IPS-NIHi7 (cell line): ENCODE measurements around the gene NFATC1.

ENCODE experiments used
- DNase-seq: peaks from one replicate; pipeline ENCODE4 v3.0.0; 2012; ENCODE audit warnings: mixed read lengths; ENCODE audit errors: extremely low spot score

The NFATC1 gene

DNA sequence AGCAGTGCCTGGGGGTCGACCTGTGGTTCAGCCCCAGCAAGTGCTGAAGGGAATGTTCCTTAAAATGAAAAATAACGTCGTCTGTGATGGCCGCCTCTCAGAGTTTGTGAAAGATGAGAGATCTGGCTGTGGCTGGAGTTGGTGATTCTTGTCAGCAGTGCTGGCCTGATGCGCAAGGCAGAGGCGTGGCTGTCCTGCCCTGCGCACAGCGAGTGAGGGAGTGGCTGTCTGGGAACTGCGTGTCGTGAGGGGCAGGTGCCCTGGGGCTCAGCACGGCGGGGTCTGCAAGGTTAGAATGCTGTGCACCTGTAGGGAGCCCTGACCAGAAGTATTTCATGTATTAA lies 8.8 kb downstream of the NFATC1 start:
- no peak for DNase-seq

DNA sequence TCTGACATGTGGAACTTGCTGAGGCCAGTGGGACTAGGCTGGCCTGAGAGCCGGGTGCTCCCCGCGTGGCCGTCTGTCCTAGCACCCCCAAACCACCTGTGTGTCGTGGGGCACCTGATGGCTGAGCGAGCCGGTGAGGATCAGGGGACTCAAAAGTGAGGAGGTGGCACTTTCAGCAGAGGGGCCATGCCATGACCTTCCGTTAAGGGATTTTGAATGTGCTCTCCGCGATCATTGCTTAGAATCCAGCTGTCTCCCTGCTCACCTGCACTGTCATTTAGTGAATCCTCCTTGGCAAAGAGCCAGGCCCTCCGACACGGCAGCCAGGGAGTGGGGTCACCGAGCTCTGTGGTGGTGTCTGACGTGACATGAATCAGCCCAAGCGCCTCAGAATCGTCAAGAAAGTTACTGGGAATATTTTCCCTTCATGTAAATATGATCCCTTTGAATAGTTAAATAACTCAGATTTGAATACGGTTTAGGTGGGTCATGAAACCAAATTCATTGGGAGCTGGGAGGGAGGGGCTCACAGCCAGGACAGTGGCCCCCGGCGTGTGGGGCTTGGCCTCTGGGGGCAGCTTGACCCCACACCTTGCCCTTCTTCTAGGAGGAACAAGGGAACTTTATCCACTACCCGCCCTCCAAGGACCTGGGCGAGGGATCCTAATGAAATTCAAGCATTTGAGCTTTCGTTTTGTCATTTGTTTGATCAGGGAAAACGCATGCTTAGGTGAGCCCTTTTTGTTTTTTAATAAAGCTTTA lies 9.5 kb downstream of the NFATC1 start:
- DNase-seq: no peak

DNA sequence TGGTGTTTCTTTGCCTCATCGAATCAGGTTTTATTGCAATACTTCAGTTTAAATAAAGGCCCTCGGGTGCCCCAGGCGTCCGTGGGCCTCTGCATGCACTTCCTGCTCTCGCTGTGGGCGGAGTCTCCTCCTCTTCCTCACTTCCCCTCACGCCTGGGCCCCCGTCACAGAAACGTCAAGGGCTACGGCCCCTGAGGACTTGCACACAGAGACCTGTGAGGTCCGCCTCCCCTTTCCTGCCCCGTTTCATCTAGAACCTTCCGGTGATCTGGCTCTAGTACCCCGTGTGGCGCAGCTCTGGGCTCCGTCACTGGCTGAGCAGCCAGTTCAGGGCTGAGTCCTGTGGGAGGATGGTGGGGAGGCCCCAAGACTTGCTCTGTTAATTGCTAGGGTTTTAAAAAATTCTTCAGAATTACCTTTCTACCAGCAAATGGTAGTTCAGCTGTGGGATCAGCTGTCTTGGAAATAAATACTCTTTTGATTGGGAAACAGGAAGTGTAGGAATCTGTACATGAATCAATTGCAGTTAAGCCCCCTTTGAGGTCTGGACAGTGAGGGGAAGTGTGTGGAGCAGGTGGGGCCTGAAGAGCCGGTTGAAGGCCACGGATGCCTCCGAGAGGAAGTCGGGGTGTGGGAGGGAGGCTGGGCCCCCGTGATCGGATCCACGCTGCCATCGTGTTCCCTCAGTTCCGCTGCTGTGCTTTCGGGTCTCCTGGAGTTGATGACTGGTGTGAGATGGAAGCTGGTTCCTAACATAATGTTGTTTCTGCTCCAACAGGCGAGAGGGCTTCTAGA lies 10.2 kb downstream of the NFATC1 start:
- no peak for DNase-seq

DNA sequence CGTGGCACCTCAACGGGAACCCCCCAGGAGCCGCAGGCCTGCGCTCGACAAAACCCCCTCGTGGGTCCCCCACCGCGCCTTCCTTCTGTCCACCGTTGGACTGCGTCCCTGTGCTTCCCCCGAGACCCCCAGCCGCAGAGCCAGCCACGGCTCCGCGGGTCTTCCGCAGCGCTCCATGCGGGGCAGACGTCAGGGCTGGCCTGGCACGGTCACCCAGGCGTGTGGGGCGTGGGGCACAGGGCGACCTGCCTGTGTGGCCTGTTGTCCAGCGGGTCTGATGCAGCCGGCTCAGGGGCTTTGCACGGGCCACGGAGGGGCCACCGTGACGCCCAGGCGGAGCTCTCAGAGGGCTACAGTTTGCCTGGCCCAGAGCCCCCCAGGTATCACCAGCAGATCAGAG lies 11.0 kb downstream of the NFATC1 start:
- DNase-seq: no peak

DNA sequence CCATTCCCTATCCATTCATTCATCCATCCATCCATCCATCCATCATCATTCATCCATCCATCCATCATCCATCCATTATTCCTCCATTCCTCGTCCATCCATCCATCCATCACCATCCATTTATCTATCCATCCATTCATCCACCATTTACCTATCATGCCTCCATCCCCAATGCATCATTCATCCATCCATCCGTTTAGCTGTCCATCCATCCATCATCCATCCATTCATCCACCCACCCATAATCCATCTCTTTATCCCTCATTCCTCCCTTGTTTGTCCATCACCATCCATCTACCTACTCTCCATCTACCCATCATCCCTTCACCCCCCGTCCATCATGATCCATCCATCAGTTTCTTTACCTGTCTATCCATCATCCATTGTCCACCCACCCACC lies 13.6 kb downstream of the NFATC1 start:
- no peak for DNase-seq

DNA sequence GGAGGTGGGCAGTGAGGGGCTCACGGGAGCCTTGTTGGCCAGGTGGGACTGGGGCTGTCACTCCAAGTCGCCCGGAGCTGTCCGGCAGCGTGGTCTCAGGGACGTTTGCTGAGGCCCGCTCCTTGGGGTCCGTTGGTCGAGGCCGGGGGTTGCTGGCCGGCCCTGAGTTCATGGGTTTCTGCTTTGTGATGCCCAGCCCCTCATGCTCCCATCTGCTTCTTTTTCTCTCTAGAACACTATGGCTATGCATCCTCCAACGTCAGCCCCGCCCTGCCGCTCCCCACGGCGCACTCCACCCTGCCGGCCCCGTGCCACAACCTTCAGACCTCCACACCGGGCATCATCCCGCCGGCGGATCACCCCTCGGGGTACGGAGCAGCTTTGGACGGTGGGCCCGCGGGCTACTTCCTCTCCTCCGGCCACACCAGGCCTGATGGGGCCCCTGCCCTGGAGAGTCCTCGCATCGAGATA lies 14.5 kb downstream of the NFATC1 start:
- no peak for DNase-seq

DNA sequence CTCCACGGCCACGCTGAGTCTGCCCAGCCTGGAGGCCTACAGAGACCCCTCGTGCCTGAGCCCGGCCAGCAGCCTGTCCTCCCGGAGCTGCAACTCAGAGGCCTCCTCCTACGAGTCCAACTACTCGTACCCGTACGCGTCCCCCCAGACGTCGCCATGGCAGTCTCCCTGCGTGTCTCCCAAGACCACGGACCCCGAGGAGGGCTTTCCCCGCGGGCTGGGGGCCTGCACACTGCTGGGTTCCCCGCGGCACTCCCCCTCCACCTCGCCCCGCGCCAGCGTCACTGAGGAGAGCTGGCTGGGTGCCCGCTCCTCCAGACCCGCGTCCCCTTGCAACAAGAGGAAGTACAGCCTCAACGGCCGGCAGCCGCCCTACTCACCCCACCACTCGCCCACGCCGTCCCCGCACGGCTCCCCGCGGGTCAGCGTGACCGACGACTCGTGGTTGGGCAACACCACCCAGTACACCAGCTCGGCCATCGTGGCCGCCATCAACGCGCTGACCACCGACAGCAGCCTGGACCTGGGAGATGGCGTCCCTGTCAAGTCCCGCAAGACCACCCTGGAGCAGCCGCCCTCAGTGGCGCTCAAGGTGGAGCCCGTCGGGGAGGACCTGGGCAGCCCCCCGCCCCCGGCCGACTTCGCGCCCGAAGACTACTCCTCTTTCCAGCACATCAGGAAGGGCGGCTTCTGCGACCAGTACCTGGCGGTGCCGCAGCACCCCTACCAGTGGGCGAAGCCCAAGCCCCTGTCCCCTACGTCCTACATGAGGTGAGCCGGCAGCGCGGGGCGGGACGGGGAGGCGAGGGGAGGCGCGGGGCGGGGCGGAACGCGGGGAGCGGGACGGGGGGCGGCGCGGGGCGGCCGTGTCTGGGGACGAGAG lies 15.2 kb downstream of the NFATC1 start:
- DNase-seq: no peak

DNA sequence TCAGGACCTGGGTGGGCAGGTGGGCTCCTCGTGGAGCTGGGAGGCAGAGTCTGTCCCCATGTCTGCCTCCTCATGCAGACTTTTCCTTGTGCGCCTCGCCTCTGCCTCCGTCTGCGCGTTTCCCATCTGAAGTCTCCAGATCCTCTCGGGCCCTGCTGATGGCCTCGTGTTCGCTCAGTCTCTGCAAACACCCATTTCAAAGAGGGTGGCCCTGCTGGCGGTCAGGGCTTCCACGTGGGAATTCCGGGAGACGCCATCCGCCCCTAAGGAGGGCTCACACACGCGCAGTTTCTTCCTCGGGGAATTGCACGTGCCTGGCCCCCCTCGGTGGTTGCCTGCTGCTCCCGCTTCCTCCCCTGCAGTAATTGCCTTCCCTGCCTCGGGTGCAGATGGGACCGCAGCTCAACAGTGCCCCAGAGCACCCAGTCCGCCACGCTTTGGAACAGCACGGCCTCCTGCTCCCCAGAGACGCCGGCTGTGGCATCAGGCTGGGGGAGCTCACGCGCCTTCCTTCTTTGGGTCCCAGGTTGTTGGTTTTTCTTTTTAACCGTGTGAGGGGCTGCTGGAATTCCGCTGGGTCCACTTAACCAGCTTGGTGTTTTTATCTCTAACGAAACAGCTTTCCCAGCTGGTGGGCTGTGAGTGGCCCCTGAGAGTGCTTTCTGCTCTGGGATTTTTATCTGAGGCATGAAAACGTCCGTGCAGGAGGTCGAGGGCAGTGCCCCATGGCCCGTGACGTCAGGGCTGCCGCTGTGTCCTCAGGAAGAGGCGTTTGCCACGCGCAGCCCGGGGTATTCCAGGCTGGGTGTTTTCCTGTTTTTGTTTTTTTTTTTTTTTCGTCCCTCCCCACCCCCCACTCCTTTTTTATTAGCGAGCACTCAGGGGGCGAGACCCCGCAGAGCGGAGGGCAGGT lies 16.1 kb downstream of the NFATC1 start:
- DNase-seq: no peak

DNA sequence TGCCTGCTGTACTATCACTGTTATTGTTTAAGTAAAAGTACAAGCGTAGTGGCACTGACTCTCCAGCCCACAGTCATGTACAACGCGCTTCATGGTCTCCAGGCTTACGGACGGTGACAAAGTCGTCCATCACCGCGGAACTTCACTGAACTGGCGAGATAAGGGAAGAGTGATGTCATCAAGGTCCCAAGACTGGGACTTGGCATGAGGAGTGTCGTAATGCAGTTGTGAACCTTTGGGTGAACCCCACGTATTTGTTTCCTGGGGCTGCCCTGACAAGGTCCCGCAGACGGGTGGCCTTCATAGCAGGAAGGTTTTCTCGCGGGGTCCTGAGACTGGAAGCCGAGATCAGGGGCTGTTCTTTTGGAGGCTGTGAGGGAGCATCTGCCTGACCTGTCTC lies 17.3 kb downstream of the NFATC1 start:
- DNase-seq: no peak

DNA sequence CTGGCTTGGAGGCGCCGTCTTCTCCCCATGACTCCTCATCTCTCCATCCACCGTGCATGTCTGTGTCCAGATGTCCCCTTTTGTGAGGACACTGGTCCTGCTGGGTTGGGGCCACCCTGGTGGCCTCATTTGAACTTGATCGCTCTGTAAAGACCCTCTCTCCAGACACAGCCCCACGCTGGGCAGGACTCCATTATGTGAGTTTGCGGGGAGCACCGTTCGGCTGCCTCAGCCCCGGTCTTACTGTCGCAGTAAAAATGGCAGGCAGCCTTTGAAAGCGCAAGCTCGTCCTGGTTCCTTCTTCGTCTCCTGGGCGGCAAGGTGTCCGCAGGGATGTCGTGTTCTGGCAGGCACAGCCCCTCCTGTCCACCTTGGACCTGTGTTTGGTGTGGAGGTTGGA lies 17.7 kb downstream of the NFATC1 start:
- no peak for DNase-seq

DNA sequence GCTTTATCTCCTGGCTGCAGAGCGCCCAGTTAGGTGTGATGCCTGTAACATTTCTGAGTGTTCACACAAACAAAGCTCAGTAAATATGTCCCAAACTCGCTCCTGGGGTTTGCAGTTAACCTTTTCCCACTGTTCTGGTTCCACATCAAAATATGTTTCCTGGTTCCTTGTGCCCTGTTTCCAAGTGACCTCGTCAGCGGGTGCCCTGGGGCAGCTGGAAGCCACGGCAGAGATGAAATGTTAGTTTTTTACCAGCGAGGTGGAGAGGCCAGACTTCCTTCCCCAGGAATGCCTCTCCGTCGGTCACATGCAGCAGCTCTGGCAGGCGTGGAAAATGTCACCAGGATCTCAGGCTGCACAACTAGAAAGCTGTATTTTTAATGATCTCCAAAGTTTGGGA lies 18.2 kb downstream of the NFATC1 start:
- no peak for DNase-seq

DNA sequence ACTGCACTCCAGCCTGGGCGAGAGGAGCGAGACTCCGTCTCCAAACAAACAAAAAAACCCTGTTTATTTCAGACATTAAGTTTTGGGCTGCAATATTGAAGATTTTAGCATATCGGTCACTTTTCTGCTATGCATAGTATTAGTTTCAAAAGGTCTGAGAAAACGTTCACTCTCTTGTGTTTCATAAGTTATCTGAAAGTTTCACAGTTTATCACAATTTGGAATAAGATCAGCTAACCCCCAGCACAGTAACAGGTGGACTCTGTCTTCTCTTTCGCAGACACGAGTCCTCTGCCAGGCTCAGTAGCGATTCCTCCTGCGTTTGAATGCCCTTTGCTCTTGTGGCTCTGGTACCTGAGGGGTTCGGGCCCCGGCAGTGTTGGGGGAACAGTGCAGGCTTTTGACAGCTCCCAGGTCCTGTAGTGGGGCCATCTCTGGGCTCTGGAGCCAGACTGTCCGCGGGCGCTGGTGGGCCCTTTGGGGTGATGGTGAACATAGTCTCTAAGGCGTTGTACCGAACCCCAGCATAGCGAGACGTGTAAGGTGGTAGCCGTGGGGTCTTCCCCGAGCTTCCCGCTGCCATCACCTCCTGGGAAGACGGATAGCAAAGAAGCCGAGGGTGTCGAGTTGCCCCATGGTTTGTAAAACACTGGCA lies 20.4 kb downstream of the NFATC1 start:
- no peak for DNase-seq

DNA sequence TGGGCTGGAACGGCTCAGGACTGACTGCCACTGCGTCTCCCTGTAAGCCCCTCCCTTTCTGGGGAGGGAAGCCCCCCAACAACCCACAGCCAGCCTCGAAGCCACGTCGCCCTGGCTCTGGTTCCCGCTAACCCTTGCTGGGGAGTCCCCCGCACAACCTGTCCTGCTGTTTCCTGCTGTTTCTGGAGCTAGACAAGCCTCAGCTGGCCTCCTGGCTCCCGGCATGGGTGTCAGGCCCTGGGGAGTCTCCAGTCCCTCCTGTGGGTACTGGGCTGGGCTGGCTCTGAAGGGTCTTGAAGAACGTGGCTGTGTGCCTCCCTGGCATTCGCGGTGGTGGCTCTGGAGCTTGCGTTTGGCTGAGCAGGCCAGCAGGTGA lies 20.9 kb downstream of the NFATC1 start:
- DNase-seq: no peak

DNA sequence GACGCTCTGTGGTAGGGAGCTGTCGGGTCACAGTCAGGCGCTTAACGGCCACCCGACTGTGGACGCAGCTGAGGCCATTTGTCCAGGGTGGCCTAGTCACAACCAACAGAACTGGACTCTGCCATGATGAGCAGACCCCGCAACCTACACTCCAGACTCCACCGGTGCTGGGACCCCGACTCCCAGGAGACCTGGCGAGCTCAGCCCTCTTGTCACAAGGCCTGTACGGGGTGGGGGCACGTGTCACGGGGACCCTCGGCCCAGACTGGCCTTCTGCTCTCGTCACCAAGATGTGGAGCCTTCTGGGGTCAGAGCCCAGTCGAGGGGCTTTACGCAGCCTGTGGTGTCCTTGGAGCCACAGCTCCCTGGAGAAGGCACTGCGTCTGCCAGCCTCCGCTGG lies 22.5 kb downstream of the NFATC1 start:
- no peak for DNase-seq

DNA sequence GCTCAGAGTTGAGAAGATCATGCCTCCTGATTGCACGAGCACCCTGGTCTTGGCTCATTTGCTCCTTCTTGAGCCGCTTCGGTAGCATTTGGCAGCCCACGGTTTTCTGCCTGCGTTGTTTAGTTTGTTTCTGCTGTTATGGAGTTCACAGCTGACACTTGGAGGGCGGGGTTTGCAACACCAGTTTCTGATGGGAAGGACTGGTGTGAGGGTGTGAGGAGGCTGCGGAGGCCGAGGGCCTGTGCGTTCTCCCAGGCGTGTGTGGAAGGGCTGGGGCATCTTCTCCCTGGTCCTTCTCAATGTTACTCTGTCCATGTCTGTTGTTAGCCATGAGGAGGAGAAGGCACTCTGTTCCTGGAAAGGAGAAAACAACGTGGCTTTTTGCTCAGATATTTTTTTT lies 22.9 kb downstream of the NFATC1 start:
- DNase-seq: no peak

DNA sequence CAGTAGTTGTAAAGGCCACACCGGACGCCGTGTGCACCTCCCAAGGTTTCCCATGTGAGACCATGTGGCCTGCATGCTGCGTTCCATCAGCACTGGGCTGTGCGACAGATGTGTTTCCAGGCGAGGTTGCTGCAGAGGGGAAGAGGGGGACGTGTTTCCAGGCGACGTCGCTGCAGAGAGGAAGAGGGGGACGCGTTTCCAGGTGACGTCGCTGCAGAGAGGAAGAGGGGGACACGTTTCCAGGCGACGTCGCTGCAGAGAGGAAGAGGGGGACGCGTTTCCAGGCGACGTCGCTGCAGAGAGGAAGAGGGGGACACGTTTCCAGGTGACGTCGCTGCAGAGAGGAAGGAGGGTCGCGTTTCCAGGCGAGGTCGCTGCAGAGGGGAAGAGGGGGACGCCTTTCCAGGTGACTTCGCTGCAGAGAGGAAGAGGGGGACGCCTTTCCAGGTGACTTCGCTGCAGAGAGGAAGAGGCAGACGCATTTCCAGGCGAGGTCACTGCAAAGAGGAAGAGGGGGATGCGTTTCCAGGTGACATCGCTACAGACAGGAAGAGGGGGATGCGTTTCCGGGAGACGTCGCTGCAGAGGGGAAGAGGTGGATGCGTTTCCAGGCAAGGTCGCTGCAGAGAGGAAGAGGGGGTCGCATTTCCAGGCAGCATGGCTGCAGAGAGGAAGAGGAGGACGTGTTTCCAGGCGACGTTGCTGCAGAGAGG lies 24.5 kb downstream of the NFATC1 start:
- DNase-seq: no peak

DNA sequence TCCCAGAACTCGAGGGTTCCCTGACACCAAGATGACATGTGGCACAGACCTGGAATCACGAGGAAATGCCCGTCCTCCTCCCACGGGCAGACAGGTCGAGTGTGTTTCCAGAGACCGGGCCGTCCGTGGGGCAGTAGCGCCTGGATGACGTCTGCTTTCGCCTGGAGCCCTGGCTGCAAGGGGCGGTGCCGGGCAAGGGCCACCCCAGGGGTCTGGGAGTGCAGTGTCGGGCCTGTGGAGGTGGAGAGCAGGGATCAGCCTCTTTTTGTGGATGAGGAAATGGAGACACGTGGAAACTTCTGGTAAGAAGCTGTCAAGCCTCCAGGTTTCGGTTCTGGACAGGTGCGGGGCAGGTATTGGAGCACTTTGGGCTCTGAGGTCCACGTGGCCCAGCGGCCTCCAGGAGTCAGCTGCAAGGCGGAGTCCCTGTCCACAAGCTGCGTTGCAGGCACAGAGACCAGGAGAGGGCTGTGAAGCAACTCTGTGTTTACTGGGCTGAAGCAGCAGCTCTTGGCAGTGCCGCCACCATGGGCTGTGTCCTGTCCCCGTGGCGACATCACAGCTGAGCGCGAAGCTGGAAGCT lies 25.6 kb downstream of the NFATC1 start:
- DNase-seq: no peak

DNA sequence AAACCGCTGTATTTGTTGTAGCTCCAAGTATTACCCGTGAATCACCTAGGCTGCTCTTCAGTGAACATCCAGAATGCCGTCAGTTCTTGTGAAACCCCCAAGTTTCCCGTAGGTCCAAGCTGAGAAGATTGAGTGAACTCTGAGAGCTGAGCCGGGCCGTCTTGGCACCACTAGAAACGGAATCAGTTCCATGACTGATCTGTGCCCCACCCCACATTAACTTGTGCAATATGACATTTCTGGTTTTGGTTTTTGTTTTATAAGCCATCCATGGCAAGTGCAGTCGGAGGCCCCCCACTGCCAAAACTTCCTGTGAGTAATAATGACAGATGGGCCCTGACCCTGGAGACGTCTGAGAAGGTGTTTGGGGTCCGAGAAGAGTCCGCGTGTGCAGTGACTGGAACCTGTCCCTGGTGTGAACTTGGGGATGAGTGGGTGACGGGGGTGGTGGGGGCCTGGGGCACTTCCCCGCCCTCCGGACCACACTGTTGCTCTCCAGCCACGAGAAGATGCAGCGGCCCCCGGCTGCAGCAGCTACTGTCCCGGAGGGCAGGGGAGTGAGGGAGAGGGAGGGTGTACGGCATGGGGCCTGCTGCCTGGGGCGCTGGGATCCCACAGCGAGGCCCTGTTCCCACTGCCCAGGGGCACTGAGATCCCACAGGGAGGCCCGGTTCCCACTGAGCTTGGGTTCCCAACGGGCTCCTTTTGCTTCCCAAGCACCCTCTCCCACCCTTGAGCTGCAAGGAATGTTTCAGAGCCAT lies 26.5 kb downstream of the NFATC1 start:
- DNase-seq: no peak

DNA sequence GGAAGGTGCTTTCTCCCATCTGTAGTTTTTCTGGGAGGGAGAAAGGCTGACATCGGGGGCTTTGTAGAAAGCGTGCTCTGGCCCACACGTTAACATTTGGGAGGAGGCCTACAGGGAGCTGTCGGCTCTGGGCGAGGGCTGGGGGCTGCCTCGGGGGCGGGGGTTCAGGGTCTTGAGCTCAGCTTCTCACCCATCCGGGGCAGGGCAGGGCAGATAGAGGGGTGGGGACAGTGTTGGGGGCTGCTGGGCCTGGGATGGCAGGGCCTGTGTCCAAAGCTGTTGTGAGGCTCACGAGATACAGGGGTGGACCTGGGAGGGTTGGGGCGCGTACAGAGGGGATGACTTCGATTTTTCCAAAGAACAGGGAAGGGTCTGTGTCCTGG lies 27.0 kb downstream of the NFATC1 start:
- no peak for DNase-seq
